Stimulated activated CD8-positive, alpha-beta memory T cell treated with anti-CD3 and anti-CD28 coated beads, Interleukin-12 subunit alpha, Interleukin-12 subunit beta, amount 100 ng/mL, for 24 hours (primary cell): Measurements from ENCODE around the gene IFRD2.
A peak's percentile ranks its signal among the peaks of the same experiment; 100 is the strongest.
"Not testable (repeated sequence)": the region's sequence is repeated elsewhere in the genome, so short reads cannot be mapped to it uniquely, and the experiment has no call there.

Experiments used
- DNase-seq: peaks from one replicate; pipeline ENCODE4 v3.0.0-alpha.2; 2020; ENCODE audit errors: extremely low read depth

Gene IFRD2

GRCh38 chr3:50251220-50251619 lies 41.0 kb downstream of the IFRD2 start:
- DNase-seq: no peak

GRCh38 chr3:50250514-50250913 lies 41.7 kb downstream of the IFRD2 start:
- no peak for DNase-seq

GRCh38 chr3:50249457-50249856 lies 42.8 kb downstream of the IFRD2 start:
- DNase-seq: no peak

- no peak for DNase-seq
Measured at GRCh38 chr3:50248387-50248786, 43.8 kb downstream of the IFRD2 start.

DNA sequence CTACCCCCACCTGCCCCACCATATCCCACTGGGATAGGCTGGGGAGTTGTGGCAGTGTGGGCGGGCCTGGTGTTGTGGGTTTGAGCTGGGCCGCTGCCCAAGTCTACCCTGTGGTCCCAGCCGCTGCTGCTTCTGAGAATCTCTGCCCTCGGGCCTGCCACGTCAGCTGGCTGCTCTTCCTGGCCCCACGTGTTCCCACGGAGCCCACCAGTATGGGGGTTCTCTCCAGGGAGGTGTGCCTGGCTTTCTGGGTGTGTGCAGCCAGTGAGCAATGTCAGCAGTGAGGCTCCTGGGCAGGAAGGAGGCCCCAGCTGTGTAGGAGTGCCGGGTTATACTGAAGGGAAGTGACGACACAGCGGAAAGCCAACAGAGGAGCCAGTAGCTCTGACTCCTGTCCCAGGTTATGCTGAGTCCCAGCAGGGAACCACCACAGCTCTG lies 45.7 kb downstream of the IFRD2 start:
- peak; percentile 69 for DNase-seq

DNA sequence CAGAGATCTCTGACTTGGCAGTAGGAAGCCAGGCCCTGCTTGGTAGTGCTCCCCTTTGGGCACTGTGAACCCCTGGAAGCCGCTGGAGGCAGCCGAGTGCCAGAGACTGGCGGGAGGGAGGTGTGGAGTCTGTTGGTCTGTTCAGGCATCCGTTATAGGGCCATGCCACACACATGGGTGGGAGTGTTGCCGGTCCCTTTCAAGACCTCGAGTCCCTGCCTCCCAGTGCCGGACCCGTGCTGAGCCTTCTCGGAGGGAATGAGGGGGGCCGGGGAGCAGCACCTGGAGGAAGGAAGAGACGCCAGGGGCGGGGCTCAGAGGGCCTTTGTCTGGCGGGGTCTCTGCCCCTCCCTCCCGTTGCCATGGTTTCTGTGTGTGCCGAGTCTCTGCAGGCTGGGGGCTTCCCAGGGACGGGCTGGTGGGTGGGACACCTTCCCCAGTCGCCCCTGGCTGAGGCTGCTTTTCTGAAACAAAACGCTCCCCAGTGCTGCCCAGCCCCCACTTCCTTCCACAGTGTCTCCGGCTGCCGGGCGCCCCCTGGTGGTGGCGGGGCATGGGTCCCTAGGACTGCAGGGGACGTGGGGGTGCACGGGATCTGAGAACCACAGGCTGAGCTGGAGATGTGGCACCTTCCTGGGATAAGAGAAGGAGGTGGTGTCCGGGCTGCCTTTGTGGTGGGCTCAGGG lies 46.3 kb downstream of the IFRD2 start:
- peak; percentile 83 for DNase-seq

GRCh38 chr3:50245251-50245745 lies 46.9 kb downstream of the IFRD2 start:
- no peak for DNase-seq

GRCh38 chr3:50244813-50245212 lies 47.4 kb downstream of the IFRD2 start:
- not testable (repeated sequence) for DNase-seq

DNA sequence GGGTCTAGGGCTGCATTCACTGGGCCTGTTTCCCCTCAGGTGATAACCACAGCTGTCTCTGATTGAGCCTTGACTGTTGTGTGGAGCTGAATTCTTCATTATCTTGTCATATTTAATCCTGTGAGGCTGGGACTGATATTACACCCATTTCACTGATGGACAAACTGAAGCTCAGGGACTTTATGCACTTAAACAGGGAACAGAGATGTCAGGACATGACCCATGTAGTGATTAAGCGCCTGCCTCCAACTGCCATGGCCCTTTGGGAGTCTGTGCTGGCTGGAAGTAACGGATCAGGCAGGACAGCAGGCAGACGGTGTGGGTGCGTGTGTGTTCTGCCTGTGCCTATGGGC lies 48.7 kb downstream of the IFRD2 start:
- DNase-seq: no peak

DNA sequence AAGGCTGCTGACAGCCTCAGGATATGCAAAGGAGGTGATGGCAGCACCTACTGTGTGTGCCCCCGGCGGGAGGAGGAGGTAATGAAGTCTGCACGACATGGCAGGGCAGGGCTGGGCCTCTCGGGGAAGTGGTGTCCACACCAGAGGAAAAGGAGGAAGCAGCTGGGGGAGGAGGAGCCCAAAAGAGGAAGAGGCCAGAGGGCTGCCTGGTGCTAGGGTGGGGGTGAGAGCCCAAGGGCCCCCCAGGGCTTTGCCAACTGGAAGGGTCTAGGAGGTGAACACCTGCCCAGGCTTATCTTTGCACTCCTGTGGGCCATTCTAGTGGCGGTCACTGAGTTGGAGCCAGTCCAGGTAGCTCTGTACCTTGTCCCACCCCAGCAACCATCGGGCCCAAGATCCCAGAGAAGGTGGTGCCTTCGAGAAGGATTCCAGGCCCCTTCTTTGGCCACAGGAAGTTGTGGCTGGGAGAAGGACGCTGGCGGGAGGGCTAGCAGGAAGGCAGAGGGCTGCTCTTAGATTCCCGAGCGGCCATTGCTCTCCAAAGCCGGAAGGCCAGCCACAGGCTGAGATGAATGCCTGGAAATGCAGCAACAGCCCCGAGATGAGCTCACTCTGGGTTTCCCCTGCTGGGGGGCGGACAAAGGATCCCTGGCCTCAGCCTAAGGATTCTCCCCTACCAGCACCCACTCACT lies 49.2 kb downstream of the IFRD2 start:
- no peak for DNase-seq

DNA sequence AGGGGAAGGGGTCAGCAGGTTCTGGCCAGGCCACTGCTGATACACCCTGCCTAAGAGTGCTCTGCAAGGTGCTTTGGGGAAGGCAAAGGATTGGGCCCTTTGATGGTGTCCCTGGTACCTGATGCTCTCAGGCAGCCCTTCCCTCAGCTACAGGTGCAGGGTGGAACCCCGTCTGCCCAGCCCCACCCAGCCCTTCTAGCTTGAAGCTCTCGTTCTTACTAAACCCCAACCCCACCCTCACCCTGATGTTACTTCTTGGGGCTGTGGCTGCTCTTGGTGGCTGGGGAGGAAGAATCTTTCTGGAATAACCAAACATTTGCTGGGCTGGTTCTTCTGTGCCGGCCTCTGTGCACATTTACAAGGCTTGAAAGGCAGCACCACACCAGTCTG lies 49.9 kb downstream of the IFRD2 start:
- DNase-seq: no peak

DNA sequence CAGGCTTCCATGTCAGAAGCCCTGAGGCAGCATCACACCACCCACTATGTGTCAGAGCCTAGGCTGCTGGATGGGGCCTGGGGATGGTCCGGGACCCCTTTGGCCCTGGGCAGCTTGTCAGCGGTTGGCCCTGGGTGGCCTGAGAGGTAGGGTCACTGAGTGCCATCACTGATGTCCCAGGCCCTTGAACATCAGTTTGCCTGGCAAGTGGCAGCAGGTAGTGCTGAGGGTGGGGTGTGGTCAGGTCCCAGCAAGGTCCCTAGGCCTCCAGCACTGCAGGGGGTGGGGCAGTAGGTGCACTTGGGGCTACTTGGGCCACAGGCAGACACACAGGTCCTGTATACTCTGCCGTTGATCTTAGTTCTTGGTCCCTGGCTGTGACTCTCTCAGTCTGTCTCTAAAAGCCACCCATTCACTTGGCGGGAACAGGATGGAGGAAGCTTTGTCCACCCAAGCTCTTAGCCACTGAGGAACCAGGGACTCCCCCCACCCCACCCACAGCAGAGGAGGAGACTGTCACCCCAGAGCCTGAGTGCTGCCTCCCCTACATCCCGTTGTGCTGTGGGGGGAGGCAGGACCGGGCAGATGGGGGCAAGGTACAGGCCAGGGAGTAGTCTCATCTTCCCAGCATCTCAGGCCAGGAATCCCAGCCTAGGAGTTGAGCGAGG lies 50.4 kb downstream of the IFRD2 start:
- no peak for DNase-seq

DNA sequence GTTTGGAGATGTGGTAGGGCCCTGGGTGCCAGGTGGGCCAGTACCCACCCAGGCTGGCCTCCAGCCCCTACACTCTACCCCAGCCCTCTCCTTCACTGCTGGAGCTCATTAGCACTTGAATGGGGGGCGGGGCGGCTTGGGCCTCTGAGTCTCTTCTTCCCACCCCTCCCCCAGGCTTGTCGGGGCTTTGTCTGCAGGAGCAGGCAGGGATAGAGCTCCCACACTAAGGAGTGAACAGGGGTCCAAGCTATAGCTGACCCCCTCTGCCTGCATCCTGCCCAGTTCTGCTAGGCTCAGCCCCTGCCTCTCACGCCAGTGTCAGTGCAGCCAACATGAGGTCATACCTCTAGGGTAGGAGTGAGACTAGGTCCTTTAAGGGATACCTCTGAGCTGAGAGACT lies 51.1 kb downstream of the IFRD2 start:
- DNase-seq: no peak

DNA sequence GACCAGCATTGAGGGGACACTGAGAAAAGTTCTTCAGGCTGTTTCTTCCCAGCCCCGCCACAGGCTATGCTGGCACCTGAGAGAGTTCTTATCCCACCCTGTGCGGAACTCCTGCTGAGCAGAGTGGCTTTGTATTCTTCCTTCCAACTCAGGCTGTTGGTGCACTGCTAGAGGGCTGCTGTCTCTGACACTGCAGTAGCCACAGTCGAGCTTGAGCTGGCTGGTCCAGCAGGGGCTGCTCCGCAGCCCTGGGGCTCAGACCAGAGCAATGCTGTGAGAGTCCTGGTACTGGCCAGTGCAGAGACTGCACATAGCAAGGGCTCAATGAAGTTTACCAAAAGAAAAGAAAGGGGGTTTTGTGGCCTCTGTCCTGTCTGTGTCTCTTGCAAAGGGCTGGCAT lies 52.6 kb downstream of the IFRD2 start:
- no peak for DNase-seq

DNA sequence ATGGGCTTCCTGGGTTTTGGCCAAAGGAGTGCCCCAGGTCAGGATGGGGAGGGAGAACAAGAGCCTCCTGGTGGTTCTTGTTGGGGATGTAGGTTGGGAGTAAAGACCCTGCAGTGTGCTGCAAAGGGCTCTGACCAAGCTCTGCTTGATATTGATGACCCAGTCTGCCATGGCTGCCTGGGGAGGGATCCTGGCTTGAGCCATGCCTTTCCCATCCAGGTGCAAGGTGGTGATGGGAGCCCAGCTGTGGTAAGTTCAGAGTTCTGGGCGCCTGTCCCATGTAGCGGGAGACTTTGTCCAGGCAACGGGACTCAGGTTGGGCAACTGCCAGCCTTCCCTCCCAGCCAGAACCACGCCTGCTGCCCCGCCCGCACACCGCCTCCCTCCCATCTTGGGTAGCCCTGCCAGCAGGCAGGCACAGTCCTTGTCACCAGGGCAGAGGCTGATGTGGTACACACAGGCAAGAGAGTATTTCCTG lies 53.6 kb downstream of the IFRD2 start:
- DNase-seq: no peak

GRCh38 chr3:50237754-50238548 lies 54.3 kb downstream of the IFRD2 start:
- DNase-seq: peak; percentile 71
